Thyroid gland (tissue), 4 donors: ENCODE results near the gene RAB29. TPM values are rescaled to one million over a fixed set of nuclear protein-coding genes. Genes with fewer than 3 reads are reported as not detected.

Experiments used
- DNase-seq, 2 donors: peaks; one replicate each; pipeline ENCODE4 v3.0.0-alpha.2; 2019
- H3K27ac ChIP-seq, 3 donors: fragments of 200-600 bp; sonication (generic); 1 replicate in 2 of 3; 2 replicates in 1 of 3; pipeline ENCODE4 v1.5.1; 2016 to 2019; ENCODE audit warnings: mild to moderate bottlenecking in 1 of 3, moderate library complexity in 1 of 3
- H3K27me3 ChIP-seq: fragments of 200-600 bp; sonication (generic); one replicate; pipeline ENCODE4 v1.5.1; 2019
- H3K36me3 ChIP-seq, 2 donors: fragments of 200-600 bp; sonication (generic); one replicate each; pipeline ENCODE4 v1.5.1; 2016 to 2019
- H3K4me1 ChIP-seq, 2 donors: fragments of 200-600 bp; sonication (generic); one replicate each; pipeline ENCODE4 v1.5.1; 2017 to 2019
- H3K4me3 ChIP-seq, 3 donors: fragments of 200-600 bp; sonication (generic); replicated peaks in 1 of 3; 1 replicate in 2 of 3; 2 replicates in 1 of 3; pipeline ENCODE4 v1.5.1; 2016; ENCODE audit warnings: mild to moderate bottlenecking in 1 of 3
- H3K9me3 ChIP-seq: fragments of 200-600 bp; sonication (generic); one replicate; pipeline ENCODE4 v1.5.1; 2017
- POLR2A ChIP-seq, 2 donors: fragments of 450-650 bp; IDR thresholded peaks; one replicate each; pipeline ENCODE4 v1.6.1; 2017; ENCODE audit warnings: antibody characterized with exemption in 2 of 2, mild to moderate bottlenecking in 2 of 2, moderate library complexity in 1 of 2
- WGBS, 2 donors: methylation state at CpG; one replicate each; pipeline ENCODE4 v1.1.5; 2017; 5-methylcytosine and 5-hydroxymethylcytosine counted together
- intact Hi-C: fragments of 100-400 bp; cut with DNase I; formaldehyde crosslinking; loops from one replicate; pipeline ENCODE4 v1.15.1; 2023
- total RNA-seq, 4 donors: library from RNA; depleted of rRNA; stranded (reverse); fragments of >200 nt; gene quantifications; one replicate each; pipeline ENCODE4 v1.2.3, GENCODE V29; 2016
- TF ChIP-seq, protein P1 (sequence below), 6 experiments: fragments of 200-600 bp in 3 of 6; fragments of 450-650 bp in 3 of 6; sonication (generic) in 3 of 6; IDR thresholded peaks; one replicate each; pipeline ENCODE4 v1.5.1; 2016 to 2019; ENCODE audit warnings: antibody characterized with exemption in 6 of 6, mild to moderate bottlenecking in 2 of 6, inconsistent platforms in 1 of 6, moderate library complexity in 1 of 6

Gene RAB29
- total RNA-seq, 4 donors from 2014 or later, result 52.4 to 78.1 (median 58.9) TPM

DNA sequence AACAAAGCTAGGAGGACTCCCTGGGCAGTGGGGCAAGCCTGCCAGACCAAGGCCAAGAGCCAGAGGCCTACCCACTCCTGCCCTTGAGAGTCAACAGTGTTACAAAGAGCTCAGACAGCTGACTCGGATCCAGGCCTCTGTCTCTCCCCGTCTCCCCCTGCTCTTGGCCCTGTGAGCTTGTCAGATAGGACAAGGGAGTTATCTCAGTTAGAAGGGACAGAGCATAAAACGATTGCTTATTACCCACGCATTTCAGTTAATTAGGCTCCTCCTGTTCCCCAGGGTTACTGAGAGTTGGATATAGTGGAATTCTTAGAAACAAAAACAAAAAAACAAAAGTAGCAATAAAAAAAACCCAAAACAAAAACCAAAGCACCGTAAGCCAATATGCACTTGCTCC, 36.4 kb upstream of the RAB29 start:
- WGBS, 2 donors, result 9 to 18% methylated on average over 5 of the region's 5 CpGs
- H3K27me3 ChIP-seq, result no peaks in the 10 kb centered on the region
- H3K4me3 ChIP-seq, result peak overlapping the region in 2 of 3 donors; percentile 69 to 96
- DNase-seq, result peak; percentile 89
- TF ChIP-seq, protein P1, sequence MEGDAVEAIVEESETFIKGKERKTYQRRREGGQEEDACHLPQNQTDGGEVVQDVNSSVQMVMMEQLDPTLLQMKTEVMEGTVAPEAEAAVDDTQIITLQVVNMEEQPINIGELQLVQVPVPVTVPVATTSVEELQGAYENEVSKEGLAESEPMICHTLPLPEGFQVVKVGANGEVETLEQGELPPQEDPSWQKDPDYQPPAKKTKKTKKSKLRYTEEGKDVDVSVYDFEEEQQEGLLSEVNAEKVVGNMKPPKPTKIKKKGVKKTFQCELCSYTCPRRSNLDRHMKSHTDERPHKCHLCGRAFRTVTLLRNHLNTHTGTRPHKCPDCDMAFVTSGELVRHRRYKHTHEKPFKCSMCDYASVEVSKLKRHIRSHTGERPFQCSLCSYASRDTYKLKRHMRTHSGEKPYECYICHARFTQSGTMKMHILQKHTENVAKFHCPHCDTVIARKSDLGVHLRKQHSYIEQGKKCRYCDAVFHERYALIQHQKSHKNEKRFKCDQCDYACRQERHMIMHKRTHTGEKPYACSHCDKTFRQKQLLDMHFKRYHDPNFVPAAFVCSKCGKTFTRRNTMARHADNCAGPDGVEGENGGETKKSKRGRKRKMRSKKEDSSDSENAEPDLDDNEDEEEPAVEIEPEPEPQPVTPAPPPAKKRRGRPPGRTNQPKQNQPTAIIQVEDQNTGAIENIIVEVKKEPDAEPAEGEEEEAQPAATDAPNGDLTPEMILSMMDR (IDR thresholded peaks at IDR 0.05), result no peak
- TF ChIP-seq POLR2A (IDR thresholded peaks at IDR 0.05), result peak in 1 of 2 donors; percentile 60
- peaks cover 40 to 59% of the 10 kb centered on the region in 2 donors for H3K4me1 ChIP-seq
- H3K36me3 ChIP-seq, result peaks cover 0 to 7% of the 10 kb centered on the region in 2 donors
- intact Hi-C loops, result loop anchor here (10.0 kb wide), 1 partner anchor 57 kb away; the partner anchor contains the start of gene NUCKS1
- H3K27ac ChIP-seq, result peak overlapping the region; percentile 92 to 97 (median 96)
- no peaks in the 10 kb centered on the region for H3K9me3 ChIP-seq

DNA sequence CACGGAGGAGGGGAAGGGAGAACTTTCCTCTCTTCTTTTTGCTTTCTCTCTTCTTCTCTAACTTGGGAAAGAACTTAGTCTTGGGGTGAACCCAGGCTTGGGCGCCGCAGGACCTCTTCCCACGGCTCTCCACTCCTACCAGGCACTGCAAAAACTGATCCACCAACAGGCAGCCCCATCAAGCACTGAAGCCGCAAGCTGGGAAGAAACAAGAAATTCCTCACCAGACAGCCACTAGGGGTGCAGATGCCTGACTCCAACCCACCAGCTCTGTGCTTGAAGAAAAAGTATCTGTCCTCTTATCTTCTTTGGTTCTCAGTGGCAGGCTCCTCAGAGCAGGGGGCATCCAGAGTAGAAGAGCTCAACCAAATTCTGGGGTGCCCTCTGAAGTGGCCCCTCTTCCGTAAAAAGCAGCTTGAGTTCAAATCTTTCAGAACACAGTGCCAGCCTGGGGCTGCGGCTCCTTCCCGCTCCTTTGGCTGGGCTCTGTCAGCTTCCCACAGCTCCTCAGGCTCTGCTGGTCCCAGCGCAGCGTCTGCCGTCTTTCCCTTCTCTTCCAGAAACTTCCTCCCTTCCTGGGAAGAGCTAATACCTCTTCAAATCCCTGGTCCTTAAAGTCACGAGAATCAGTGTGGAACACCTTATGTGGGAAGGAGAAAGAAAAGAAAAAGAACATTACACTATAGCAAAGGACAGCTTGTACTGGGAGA, 35.3 kb upstream of the RAB29 start:
- H3K36me3 ChIP-seq, result peaks cover 0 to 7% of the 10 kb centered on the region in 2 donors
- H3K27me3 ChIP-seq, result no peaks in the 10 kb centered on the region
- H3K4me1 ChIP-seq, result peaks cover 49 to 69% of the 10 kb centered on the region in 2 donors
- TF ChIP-seq POLR2A (IDR thresholded peaks at IDR 0.05), result no peak
- TF ChIP-seq, protein P1 (IDR thresholded peaks at IDR 0.05), result peak in 3 of 6 experiments; percentile 13 to 32 (median 18)
- no peaks in the 10 kb centered on the region for H3K9me3 ChIP-seq
- peak overlapping the region in 2 of 3 donors; percentile 96 to 97 for H3K27ac ChIP-seq
- 79 to 86% methylated on average over 12 of the region's 12 CpGs for WGBS, 2 donors
- peak in 1 of 2 donors; percentile 21 for DNase-seq
- intact Hi-C loops, result loop anchor here (10.0 kb wide), 1 partner anchor 56 kb away; the partner anchor contains the start of gene NUCKS1
- no peak overlapping the region for H3K4me3 ChIP-seq

DNA sequence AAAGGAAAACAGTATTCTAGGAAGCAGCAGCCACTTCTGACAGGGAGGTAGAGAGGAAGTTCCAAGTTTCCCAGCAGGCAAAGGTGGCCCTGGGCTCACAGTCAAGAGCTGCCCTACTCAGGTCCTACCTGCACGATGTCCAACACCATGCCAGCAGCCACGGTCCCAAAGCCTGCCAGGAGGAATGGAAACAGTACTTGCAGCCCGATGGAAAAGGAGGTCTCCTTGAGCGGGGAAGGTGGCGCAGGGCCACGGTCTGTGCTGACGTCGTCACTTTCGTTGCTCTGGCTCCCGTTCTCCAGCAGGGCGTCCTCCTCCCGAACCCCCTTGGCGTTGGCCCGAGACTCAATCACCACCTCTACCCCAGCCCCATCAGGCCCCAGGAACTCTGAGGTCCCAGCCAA, 34.7 kb upstream of the RAB29 start:
- 80 to 81% methylated on average over 14 of the region's 14 CpGs for WGBS, 2 donors
- H3K4me1 ChIP-seq, result peaks cover 53 to 76% of the 10 kb centered on the region in 2 donors
- H3K27me3 ChIP-seq, result no peaks in the 10 kb centered on the region
- intact Hi-C loops, result loop anchor here (10.0 kb wide), 1 partner anchor 55 kb away; the partner anchor contains the start of gene NUCKS1
- TF ChIP-seq, protein P1 (IDR thresholded peaks at IDR 0.05), result no peak
- no peak for TF ChIP-seq POLR2A (IDR thresholded peaks at IDR 0.05)
- no peak for DNase-seq
- no peaks in the 10 kb centered on the region for H3K9me3 ChIP-seq
- H3K27ac ChIP-seq, result peak overlapping the region in 1 of 3 donors; percentile 26
- H3K36me3 ChIP-seq, result peaks cover 0 to 7% of the 10 kb centered on the region in 2 donors
- peak overlapping the region in 1 of 3 donors; percentile 2 for H3K4me3 ChIP-seq

DNA sequence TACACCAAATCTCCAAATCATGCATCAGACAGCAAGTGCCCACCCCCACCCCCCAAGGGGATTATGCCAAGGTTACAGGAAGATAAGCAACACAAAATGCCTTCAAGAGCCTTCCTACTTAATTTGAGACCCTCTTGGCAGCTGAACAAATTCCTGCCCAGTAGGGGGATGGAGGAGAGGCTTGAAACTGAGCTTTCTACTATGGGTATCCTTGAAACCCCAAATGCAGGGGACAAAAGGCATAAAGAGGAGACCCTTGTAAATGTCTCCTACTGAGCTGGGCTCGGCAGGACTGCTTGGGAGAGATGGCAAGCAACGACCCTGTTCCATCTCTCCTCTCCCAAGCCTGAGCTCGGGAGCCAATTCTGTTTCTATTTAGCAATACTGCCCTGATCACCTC, 34.2 kb upstream of the RAB29 start:
- intact Hi-C loops, result no loop called here
- 46 to 49% methylated on average over 3 of the region's 3 CpGs for WGBS, 2 donors
- DNase-seq, result no peak
- H3K27ac ChIP-seq, result peak overlapping the region in 1 of 3 donors; percentile 26
- peaks cover 0 to 7% of the 10 kb centered on the region in 2 donors for H3K36me3 ChIP-seq
- H3K4me3 ChIP-seq, result peak overlapping the region in 1 of 3 donors; percentile 2
- no peaks in the 10 kb centered on the region for H3K27me3 ChIP-seq
- H3K9me3 ChIP-seq, result no peaks in the 10 kb centered on the region
- no peak for TF ChIP-seq POLR2A (IDR thresholded peaks at IDR 0.05)
- TF ChIP-seq, protein P1 (IDR thresholded peaks at IDR 0.05), result no peak
- H3K4me1 ChIP-seq, result peaks cover 53 to 79% of the 10 kb centered on the region in 2 donors
